GM12892 (cell line): ENCODE results near the gene ANXA1.

ENCODE experiments used
- POLR2A ChIP-seq: IDR thresholded peaks from 2 replicates; pipeline ENCODE4 v1.6.1; 2011; ENCODE audit warnings: low read depth, low read length, control low read depth
- POLR2AphosphoS5 ChIP-seq: IDR thresholded peaks from 2 replicates; pipeline ENCODE4 v1.6.1; 2011; ENCODE audit warnings: low read depth, low read length, control low read depth

GRCh38 chr9:73155968-73156864 is 4.6 kb downstream of the ANXA1 start:
- TF ChIP-seq POLR2A (no peak), POLR2AphosphoS5 (no peak)
